Measurements from ENCODE around the gene GTF3C5. TPM values are rescaled to one million over a fixed set of nuclear protein-coding genes. Genes with fewer than 3 reads are reported as not detected.

The GTF3C5 gene
- total RNA-seq, 3 donors from 2014 or later (not counting 1 experiment from before 2014, with no cell fraction given): 52.6 to 69.2 (median 60.4) TPM

GRCh38 chr9:133054966-133055365 is 24.2 kb downstream of the GTF3C5 start:
- Mint-ChIP-seq H3K4me3 (no peak overlapping the region), H3K36me3 (no peaks in the 10 kb centered on the region), H3K27ac (no peak overlapping the region), H3K4me1 (peaks cover 21% of the 10 kb centered on the region in 2 donors), H3K9me3 (no peaks in the 10 kb centered on the region), H3K27me3 (ENCODE audit: low read depth in 2 of 2) (no peaks in the 10 kb centered on the region)
- WGBS (ENCODE audit: insufficient coverage): 94% methylated on average over 16 of the region's 16 CpGs
- no peak for TF ChIP-seq CTCF (IDR thresholded peaks at IDR 0.05)
- Histone ChIP-seq H3K9me3 (ENCODE audit: control insufficient read depth, insufficient read depth, low read length) (no peaks in the 10 kb centered on the region), H3K4me1 (ENCODE audit: control insufficient read depth, insufficient read depth, low read length) (peaks cover 18% of the 10 kb centered on the region), H3K4me3 (ENCODE audit: low read length) (no peak overlapping the region), H3K27me3 (ENCODE audit: control insufficient read depth, insufficient read depth, low read length) (no peaks in the 10 kb centered on the region), H3K36me3 (ENCODE audit: control insufficient read depth, insufficient read depth, low read length) (peaks cover 52% of the 10 kb centered on the region), H3K27ac (ENCODE audit: low read length) (no peak overlapping the region)
- ATAC-seq: no peak
- intact Hi-C loops (cut with micrococcal nuclease): no loop called here
- no peak for DNase-seq

- no peaks in the 10 kb centered on the region for H3K9me3 Mint-ChIP-seq
- TF ChIP-seq CTCF (IDR thresholded peaks at IDR 0.05): no peak
- Histone ChIP-seq H3K4me3 (ENCODE audit: low read length) (no peak overlapping the region), H3K36me3 (ENCODE audit: control insufficient read depth, insufficient read depth, low read length) (peaks cover 48% of the 10 kb centered on the region), H3K4me1 (ENCODE audit: control insufficient read depth, insufficient read depth, low read length) (peaks cover 24% of the 10 kb centered on the region), H3K27me3 (ENCODE audit: control insufficient read depth, insufficient read depth, low read length) (no peaks in the 10 kb centered on the region), H3K27ac (ENCODE audit: low read length) (no peak overlapping the region), H3K9me3 (ENCODE audit: control insufficient read depth, insufficient read depth, low read length) (no peaks in the 10 kb centered on the region)
- no peak overlapping the region for H3K27ac Mint-ChIP-seq
- no peak overlapping the region for H3K4me3 Mint-ChIP-seq
- DNase-seq: no peak
- no peaks in the 10 kb centered on the region for H3K36me3 Mint-ChIP-seq
- no peaks in the 10 kb centered on the region for H3K27me3 Mint-ChIP-seq (ENCODE audit: low read depth in 2 of 2)
- H3K4me1 Mint-ChIP-seq: peaks cover 25 to 31% of the 10 kb centered on the region in 2 donors
- no peak for ATAC-seq
- intact Hi-C loops (cut with micrococcal nuclease): no loop called here
- 97% methylated on average over 17 of the region's 17 CpGs for WGBS (ENCODE audit: insufficient coverage)
These were observed 25.1 kb downstream of the GTF3C5 start for GRCh38 chr9:133055788-133056420.

- no peak overlapping the region for H3K27ac ChIP-seq (ENCODE audit: low read length)
- Mint-ChIP-seq H3K27me3 (ENCODE audit: low read depth in 2 of 2) (no peaks in the 10 kb centered on the region), H3K4me3 (no peak overlapping the region), H3K4me1 (peaks cover 25 to 34% of the 10 kb centered on the region in 2 donors), H3K9me3 (no peaks in the 10 kb centered on the region), H3K27ac (no peak overlapping the region), H3K36me3 (no peaks in the 10 kb centered on the region)
- no peak overlapping the region for H3K4me3 ChIP-seq (ENCODE audit: low read length)
- no peaks in the 10 kb centered on the region for H3K9me3 ChIP-seq (ENCODE audit: control insufficient read depth, insufficient read depth, low read length)
- DNase-seq (peak in 1 of 2 donors; percentile 23), ATAC-seq (no peak)
- WGBS (ENCODE audit: insufficient coverage): 85% methylated on average over 13 of the region's 13 CpGs
- no peaks in the 10 kb centered on the region for H3K27me3 ChIP-seq (ENCODE audit: control insufficient read depth, insufficient read depth, low read length)
- H3K4me1 ChIP-seq (ENCODE audit: control insufficient read depth, insufficient read depth, low read length): peaks cover 24% of the 10 kb centered on the region
- TF ChIP-seq CTCF (IDR thresholded peaks at IDR 0.05): no peak
- H3K36me3 ChIP-seq (ENCODE audit: control insufficient read depth, insufficient read depth, low read length): peaks cover 41% of the 10 kb centered on the region
- intact Hi-C loops (cut with micrococcal nuclease): no loop called here
These were observed 25.7 kb downstream of the GTF3C5 start for GRCh38 chr9:133056533-133056932.

GRCh38 chr9:133057006-133057405 is 26.2 kb downstream of the GTF3C5 start:
- 40% methylated on average over 8 of the region's 8 CpGs for WGBS (ENCODE audit: insufficient coverage)
- no peak for TF ChIP-seq CTCF (IDR thresholded peaks at IDR 0.05)
- no peak overlapping the region for H3K4me3 Mint-ChIP-seq
- H3K4me3 ChIP-seq (ENCODE audit: low read length): no peak overlapping the region
- intact Hi-C loops (cut with micrococcal nuclease): no loop called here
- H3K9me3 ChIP-seq (ENCODE audit: control insufficient read depth, insufficient read depth, low read length): no peaks in the 10 kb centered on the region
- ATAC-seq (no peak), DNase-seq (peak in 1 of 2 donors; percentile 57)
- H3K4me1 ChIP-seq (ENCODE audit: control insufficient read depth, insufficient read depth, low read length): peaks cover 24% of the 10 kb centered on the region
- H3K36me3 ChIP-seq (ENCODE audit: control insufficient read depth, insufficient read depth, low read length): peaks cover 37% of the 10 kb centered on the region
- H3K9me3 Mint-ChIP-seq: no peaks in the 10 kb centered on the region
- H3K27ac ChIP-seq (ENCODE audit: low read length): no peak overlapping the region
- no peak overlapping the region for H3K27ac Mint-ChIP-seq
- H3K27me3 Mint-ChIP-seq (ENCODE audit: low read depth in 2 of 2): no peaks in the 10 kb centered on the region
- no peaks in the 10 kb centered on the region for H3K27me3 ChIP-seq (ENCODE audit: control insufficient read depth, insufficient read depth, low read length)
- H3K36me3 Mint-ChIP-seq: no peaks in the 10 kb centered on the region
- H3K4me1 Mint-ChIP-seq: peaks cover 25 to 34% of the 10 kb centered on the region in 2 donors
